HG02938 (cell line): ENCODE results near the gene PKNOX2.

Experiments
- ATAC-seq: cut with Tn5 transposase; IDR thresholded peaks from one replicate; pipeline ENCODE4 v1.9.1; 2021; ENCODE audit warnings: mild to moderate bottlenecking, moderate library complexity; ENCODE audit not compliant: unreplicated experiment

PKNOX2 gene

DNA sequence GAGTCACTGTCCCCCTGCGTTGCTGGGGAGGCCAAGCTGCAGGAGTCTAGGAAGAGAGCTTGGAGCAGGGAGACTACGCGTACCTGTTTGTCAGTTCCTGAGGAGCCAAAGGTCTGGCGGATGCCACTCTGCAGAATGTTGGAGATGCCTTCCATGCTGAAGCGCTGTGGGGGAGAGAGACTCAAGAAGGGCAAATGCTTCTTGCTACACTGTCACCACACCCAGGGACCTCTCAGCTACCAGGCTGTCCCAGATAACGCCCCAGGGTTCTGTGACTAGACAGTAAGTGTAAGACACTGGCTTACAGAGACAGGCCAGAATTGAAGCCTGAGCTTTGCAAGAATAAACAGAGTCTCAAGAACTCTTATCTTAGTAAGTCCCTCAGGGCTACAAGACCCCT is 289.5 kb downstream of the PKNOX2 start:
- ATAC-seq: no peak

GRCh38 chr11:125455851-125456250 is 291.3 kb downstream of the PKNOX2 start:
- ATAC-seq: no peak

DNA sequence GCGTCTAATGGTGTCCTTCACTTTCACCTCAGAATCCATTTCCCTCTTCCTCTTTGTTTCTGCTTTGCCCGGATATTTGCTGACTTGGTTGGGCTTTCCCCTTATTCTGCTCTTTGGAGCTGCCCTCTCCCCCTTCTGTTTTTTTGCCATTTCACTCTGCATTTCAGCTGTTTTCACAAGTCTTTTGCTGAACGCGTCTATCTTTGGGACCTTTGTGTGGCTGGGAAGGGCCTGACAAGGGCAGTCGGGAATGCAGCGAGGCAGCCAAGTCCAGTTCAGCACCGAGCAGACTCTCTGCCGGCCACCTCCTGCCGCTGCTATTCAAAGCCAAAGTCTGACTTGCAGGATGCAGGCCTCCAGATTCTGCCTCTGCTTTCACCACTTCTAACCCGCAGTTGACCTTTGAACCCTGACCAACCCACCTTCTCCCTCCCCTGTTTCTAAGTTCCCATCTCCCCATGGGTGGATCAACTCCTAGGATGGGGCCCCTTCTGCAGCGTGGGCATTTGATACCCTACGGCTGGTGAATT is 293.3 kb downstream of the PKNOX2 start:
- no peak for ATAC-seq

GRCh38 chr11:125460275-125460674 is 295.7 kb downstream of the PKNOX2 start:
- ATAC-seq: no peak

DNA sequence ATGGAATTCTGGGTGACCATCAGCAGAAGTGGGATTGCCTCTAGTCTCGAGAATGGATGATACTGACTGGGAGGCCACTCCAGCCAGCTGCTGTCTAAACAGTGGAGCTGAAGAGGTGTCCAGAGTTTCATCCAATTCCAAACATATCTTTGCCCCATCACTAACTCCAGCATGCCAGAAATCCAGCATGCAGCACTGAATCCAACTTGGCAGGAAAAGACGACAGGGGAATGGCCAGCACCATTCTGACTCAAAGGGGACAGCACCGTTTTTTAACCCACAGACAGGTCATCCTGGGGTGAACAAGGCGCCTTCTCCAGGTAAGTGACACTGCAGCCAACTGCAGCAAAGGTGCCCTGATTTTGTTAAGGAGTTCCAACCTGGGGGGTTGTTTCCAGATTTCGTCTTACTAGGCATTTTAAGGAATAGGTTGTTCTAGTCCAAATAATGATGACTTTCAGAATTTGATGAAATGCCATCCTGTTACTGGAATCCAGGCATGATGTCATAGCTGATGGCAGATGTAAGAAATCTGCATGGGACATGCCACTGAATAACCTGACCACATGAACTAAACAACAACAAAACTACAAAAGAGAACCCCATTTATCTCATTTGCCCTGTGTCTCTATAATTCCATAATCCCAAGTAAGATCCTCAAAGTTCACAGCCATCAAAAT is 299.2 kb downstream of the PKNOX2 start:
- ATAC-seq: no peak

GRCh38 chr11:125464270-125464662 is 299.7 kb downstream of the PKNOX2 start:
- no peak for ATAC-seq

DNA sequence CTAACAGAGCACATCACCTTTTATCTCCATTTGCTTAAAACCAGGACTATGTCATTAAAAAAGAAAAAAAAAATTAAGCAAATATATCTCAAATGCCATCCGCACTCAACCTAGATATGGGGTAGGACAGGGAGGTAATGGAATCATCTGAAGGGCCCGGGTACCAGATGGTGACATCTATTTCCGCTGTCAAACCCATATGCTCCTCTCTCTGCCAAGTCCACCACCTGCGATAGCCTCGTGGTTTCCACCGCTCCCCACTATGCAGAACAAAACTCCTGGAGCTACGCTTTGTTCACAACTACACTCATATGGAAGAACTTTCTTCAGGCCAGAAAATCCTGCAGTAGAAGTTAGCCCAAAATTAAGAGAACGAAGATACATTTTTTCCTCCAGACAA is 300.1 kb downstream of the PKNOX2 start:
- ATAC-seq: no peak

DNA sequence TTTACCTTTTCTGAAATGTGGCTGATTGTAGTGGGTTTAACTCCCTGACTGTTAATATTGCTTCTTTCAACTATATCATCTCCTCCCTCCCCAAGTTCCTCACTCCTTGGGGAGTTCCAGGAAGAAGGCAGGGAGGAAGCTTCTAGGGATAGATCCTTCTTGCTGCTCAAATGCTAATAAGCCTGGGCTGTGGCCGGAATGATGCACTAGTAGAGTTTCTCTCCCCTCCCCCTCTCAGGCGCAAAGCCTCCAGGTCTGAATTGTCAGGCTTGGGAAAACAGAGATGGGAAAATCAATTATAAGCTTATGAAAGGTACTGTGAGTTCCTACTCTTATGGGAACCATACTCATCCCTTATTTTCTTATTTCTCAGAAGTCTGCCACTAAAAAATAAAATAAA is 300.7 kb downstream of the PKNOX2 start:
- no peak for ATAC-seq

DNA sequence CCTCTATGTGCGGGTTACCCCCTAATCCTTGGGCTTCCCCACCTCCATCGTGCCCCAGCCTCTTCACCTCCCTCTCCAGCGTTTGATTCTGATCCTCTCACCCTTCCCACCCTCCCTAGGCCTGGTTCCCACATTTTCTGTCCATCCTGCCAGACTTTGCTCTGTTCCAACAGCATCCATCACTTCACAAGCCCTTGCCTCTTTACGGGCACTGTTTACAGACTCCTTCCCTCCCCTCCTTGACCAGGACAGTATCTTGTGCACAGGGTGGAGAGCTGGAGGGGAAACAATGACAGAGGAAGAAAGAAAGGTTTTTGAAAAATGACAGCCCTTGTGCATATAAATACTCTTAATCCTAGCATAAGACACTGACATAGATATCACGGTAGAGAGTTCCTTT is 301.1 kb downstream of the PKNOX2 start:
- ATAC-seq: no peak

GRCh38 chr11:125468025-125468424 is 303.5 kb downstream of the PKNOX2 start:
- ATAC-seq: no peak

DNA sequence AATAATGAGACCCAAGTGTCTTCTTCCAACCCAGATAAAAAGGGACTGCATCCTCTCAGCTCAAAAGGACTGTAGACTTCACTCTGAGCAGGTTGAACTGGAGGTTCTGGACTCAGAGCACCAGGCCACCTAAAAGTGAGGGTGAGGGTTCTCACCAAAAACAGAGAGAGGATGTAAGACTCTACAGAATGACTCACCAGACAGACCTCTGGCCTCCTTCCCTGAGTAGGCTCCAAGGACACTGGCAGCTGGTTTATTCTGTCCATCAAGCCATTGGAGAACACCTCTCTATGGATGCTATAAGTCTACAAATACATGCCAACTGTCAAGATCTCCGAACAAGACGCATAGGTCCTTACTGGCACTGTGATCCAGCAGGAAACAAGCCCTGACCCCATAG is 304.3 kb downstream of the PKNOX2 start:
- no peak for ATAC-seq

DNA sequence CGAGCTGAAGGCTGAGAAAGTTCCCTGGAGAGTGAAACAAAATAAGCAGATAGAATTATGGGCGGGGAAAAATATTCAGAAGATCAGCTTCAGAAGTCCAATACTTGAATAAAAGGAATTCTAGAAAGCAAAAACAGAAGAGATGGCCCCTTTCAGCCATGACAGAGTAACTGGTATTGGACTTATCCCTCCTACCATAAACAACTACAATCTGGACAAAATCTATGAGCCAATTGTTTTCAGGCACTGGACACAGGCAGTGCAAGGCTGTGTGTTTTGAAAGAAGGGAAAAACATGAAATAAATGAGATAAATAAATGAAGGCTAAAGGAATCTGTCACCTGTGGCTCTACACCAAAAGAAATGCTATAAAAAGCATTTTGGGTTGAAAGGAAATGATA is 305.8 kb downstream of the PKNOX2 start:
- no peak for ATAC-seq

- ATAC-seq: no peak
Measured at GRCh38 chr11:125476721-125477120, 312.2 kb downstream of the PKNOX2 start.

DNA sequence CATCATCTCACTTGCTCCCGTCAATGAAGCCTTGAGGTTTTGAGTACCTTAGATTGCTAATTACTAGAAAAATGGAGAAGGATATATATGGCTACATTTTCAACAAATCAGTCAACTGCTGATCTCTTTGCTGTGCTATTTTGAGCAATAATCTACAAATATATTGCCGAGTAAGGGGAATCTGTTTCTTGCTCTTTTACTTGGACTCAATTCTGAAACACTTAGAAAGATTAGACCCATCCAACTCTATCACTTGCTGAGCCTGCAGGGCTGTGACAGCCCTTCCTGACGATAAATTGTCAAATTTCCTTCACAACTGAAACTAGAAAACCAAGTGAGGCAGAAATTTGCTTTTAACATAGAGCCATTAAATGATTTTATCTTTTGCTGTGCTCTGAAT is 314.6 kb downstream of the PKNOX2 start:
- ATAC-seq: no peak

DNA sequence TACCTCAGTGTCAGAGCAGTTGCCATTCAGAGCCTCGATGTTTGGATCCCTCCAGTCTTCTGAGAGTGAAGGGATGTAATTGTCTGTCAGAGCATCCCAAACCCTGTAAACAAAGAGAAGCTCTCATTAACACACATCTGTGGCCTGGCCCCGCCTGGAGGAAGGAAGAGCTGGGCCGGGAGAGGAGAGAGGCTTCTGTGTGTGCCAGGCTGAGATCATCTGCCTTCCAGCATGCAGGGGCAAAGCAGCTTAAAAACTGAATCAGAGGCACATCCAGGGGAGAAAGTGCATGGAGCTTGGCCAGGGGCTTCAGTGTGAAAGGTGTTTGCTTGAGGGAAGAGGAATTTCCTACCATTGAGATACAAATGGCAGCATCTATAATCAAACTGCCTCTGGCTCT is 317.0 kb downstream of the PKNOX2 start:
- no peak for ATAC-seq
